Endometrium (tissue), 2 donors: ENCODE data around the gene AP4E1.
"Not testable (repeated sequence)": the region's sequence is repeated elsewhere in the genome, so short reads cannot be mapped to it uniquely, and the experiment has no call there.

Experiments used
- FAIRE-seq: peaks from 2 replicates; lab custom pipeline; 2012; peaks lifted over from hg19 to GRCh38; lab: Jason Lieb, UNC
- donor health status: control.
- donor health status: control.

AP4E1 gene

GRCh38 chr15:51024735-51025453 is 116.4 kb downstream of the AP4E1 start:
- no peak for FAIRE-seq

DNA sequence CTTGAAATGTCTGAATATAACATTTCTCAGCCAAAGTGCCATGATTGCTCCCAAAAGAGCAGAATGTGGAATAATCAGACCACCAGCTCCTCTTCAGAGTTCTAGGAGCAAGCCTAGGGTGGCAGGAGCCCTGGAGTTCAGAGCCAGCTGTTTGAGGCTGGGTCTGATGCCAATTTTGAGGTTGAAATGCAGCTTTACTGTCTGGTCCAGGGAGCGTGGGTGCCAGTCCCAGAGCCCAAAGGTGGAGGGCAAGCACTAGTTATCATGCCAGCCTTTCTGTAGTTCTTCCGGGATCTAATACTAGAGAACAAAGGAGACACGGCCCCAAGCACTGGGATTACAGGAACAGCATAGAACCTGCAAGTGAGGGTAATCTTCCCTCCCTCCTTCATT is 117.0 kb downstream of the AP4E1 start:
- no peak for FAIRE-seq

DNA sequence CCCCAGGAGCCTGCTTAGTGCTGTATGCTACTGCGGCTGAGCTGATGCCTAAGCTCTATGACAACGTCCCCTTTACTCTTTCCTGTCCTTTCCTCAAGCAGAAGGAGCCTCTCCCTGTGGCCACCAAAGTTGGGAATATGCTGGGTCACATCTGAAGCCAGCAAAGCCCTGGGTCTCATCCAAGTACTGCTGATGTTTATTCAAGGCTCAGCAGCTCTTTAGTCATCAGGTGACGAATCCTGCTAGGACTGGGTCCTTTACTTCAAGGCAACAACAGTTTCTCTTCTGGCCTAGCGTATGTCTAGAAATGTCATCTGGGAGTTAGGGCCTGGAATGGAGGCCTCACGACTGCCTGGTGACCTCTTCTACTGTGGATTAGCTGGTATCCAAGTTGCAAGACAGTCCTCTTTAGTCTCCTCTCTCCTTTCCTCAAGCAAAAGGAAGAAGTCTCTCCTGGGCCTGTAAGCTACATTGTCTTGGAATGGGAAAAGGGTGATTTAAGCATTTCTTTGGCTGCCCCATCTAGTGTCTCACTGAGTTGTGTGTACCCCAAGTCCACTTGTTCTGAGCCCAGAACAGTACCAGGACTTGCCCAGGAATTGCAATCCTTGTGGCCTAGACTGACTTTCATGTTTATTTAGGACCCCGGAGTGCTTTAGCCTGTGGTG is 122.3 kb downstream of the AP4E1 start:
- FAIRE-seq: no peak

- FAIRE-seq: not testable (repeated sequence)
Observed at GRCh38 chr15:51037474-51037873, 129.0 kb downstream of the AP4E1 start.

DNA sequence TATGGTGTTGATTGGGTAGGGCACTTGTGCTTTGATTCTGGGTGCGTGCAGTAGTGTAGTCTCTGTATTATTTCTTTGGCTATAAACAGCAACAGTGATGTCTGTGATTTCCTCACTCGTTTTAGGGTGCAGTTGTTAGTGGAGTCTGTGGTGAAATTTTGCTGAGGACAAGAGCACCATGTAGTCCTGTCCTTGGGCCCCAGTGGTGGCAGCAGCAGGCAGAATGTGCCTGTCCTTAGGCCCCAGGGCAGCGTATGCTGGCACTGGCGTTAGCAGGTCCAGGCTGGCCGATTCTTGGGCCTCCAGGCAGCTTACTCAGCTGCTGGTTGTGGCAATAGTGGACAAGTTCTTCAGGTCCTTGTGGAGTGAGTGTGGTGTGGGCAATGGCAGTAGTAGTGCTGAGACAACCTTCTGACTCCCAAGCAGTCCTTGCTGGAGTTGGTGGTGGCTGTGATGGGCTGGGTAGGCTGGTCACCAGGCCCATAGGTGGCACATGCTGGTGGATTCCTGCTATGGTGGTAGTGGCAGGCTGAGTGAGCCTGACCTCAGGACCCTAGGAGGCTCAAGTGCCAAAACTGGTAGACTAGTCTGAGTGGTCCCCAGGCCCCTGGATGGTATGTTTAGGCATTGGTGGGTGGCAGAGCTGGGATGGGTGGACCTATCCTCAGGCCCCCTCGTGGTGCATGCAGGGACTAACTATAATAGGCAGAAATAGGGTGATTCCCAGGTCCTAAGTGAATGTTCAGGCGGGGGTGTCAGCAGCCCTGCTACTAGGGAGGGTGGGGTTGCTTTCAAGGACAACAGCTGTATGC is 129.9 kb downstream of the AP4E1 start:
- FAIRE-seq: no peak

- no peak for FAIRE-seq
Observed at GRCh38 chr15:51038974-51039319, 130.5 kb downstream of the AP4E1 start.

DNA sequence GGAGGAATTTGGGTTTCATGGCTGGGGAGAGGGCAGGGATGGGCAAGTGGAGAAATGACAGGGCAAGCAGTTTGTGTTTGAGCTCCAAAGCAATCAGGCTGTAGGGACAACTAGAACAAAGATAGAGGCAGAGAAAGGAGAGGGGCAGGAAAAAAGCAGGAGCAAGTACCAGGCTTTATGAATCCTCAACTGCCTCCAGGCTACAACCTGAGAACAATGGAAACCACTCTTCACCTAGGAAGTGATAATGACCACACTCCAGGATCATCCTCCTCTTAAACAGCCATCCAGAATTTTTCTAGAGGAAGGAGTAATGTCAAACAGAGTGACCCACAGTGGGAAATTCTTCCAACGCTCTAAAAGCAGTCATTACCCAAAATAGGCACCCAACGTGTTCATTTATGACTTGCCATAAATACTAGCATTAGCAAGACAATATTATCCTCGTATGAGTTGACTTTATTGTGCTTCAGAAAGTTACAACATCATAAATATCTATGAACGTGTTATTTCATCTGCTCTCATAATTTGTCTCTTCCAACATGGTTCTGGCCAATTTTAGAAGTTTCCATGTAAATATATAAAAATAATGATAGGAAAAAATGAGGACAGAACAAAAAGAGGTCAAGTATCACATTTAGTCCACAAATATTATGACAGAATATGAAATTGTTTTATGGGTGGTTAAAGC is 135.7 kb downstream of the AP4E1 start:
- peak; percentile 97 for FAIRE-seq

DNA sequence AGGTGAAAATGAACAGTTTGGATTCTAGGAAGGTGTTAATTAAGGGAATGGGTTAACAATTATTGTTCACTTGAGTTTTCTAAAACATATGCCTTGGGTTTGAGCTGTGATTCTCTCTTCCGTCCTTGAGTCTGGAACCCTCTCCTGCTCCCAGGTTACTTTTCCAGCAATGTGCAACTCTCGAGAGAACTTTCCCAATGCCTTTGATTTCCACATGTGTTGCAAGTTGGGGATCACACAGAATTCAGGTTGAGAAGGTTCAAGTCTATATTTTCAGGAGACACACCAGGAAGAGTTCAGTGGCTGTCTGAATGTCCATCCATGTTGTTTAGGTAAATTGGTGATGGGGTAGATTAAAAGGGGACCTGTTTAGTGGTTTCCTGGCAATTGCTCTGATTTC is 137.5 kb downstream of the AP4E1 start:
- FAIRE-seq: no peak

DNA sequence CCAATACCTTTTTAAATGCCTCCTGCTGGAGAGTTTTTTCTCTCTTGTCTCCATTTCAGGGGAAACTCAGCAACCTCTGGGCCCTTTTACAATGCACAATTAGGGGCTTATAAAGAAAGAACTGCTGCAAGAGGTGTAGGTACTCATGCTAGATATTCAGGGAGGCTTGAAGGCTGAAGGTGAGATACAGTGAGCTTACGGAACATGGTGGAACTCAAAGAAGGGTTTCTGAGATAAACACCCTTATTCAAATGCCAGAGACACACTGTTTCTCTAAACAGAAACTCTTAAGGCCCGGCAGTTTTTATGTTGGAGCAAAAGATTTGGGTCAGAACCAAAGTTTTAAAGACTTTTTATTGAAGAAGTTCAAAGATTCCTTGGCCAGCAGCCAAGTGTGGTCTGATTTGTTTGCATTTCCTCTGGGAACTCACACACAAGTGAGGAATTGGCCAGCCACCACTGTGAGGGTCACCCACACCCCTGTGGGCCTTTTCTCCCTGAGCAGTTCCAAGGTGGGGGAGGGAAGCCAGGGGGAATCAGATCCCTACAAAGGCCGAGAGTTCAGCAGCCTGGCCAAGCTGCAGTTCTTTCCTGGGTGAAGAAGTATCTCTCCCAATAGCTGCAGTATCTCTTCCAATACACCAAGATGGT is 138.4 kb downstream of the AP4E1 start:
- peak; percentile 64 for FAIRE-seq

GRCh38 chr15:51048308-51048707 is 139.8 kb downstream of the AP4E1 start:
- no peak for FAIRE-seq

DNA sequence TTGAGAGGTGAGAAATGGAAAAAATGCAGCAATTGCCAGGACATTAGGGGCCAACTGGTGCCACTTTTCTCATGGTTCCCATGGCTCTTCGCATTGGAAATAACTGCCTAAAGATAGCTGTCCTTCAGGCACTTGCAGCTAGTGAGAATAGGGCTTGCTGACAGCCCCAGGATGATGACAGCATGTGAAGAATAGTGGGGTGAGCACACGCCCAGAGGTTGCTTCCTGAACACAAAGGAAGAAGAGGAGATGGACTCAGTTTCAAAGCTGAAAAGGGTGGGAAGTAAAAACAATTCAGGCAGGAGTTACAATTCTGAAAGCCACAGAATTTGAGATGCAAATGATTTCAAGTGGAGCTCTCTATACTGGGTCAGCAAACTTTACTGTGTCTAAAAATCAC is 140.6 kb downstream of the AP4E1 start:
- no peak for FAIRE-seq

DNA sequence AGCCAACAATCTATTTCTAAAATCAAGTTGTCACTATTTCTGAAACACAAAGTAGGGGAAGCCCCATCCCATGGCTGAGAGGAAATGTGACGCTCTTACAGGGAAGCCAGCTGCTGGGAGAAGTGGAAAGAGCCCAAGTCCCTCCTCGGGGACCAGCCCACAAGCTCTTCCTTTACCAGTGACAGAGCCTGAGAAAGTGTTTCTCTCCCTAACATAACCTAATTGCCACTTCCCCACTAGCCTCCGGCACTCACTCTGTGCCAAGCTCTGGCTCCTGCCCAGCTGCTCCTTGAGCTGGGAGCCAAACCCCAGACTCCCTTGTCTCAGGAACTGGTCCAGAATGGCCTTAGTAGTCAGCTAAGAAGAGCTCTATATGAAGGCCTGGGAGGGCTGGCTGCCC is 143.3 kb downstream of the AP4E1 start:
- no peak for FAIRE-seq

- FAIRE-seq: no peak
Observed at GRCh38 chr15:51053571-51053970, 145.1 kb downstream of the AP4E1 start.

DNA sequence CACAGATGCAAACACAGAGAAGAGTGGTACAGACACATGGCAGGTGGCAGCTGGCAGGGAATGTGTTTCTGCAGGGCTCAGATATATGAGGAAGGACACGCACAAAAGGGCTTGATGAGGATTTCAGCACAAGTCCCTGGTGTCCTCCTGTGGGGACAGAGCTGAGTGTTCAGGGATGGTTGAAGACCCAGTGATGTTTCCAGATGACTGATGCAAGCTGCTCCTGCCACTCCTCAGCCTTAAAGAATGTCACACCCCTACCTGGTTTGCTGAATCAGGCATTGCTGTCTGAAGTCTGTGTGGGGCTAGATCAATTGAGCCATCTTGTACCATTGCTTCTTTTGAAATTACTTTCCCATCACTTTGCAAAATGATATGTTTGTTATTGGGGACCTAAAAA is 146.1 kb downstream of the AP4E1 start:
- no peak for FAIRE-seq
